ENCODE data around the gene MEGF11.

Gene MEGF11

DNA sequence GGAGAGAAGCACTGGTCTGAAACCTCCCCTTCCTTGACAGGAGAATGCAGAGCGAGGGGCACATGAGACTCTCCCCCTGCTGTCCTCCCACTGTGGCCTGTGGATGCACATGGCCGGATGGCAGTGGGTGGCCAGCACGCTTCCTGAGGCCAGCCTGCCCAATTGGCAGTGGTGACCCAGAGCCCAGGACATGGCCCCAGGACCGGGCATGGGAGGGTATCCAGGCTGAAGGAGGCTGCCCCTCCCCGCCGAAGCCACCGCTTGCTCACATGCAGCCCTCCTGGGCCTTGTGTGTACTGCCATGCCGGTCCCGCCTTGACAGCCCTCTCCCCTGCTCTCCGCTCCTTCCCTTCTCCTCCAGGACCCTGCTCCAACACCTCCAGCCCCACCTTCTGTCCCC, 100.9 kb downstream of the MEGF11 start:
- no peak for DNase-seq (ENCODE audit: low spot score)
- TF ChIP-seq, protein P1, sequence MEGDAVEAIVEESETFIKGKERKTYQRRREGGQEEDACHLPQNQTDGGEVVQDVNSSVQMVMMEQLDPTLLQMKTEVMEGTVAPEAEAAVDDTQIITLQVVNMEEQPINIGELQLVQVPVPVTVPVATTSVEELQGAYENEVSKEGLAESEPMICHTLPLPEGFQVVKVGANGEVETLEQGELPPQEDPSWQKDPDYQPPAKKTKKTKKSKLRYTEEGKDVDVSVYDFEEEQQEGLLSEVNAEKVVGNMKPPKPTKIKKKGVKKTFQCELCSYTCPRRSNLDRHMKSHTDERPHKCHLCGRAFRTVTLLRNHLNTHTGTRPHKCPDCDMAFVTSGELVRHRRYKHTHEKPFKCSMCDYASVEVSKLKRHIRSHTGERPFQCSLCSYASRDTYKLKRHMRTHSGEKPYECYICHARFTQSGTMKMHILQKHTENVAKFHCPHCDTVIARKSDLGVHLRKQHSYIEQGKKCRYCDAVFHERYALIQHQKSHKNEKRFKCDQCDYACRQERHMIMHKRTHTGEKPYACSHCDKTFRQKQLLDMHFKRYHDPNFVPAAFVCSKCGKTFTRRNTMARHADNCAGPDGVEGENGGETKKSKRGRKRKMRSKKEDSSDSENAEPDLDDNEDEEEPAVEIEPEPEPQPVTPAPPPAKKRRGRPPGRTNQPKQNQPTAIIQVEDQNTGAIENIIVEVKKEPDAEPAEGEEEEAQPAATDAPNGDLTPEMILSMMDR (IDR thresholded peaks at IDR 0.05; ENCODE audit: extremely low read depth, missing control alignments), result no peak

GRCh38 chr15:66151809-66152208, 101.7 kb downstream of the MEGF11 start:
- no peak for DNase-seq (ENCODE audit: low spot score)
- TF ChIP-seq, protein P1 (IDR thresholded peaks at IDR 0.05; ENCODE audit: extremely low read depth, missing control alignments), result no peak

DNA sequence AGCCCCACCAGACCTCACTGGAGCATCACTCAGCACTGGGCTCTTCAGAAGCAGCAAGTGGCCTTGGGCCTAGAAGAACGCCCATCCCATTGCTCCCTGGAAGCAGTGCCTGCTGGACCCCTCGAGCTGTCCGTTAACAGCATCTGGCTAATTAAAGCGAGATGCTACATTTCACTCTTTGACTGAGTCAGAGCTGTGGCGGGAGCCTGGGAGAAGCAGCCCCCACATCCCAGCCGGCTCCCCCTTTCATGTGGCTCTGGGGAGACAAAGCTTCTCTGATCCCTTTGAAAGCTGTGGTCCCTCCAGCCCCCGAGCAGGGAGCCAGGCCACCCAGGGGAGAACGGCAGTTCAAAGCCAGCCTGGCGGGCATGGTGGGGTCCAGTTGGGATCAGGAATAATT, 103.7 kb downstream of the MEGF11 start:
- no peak for DNase-seq (ENCODE audit: low spot score)
- TF ChIP-seq, protein P1 (IDR thresholded peaks at IDR 0.05; ENCODE audit: extremely low read depth, missing control alignments), result no peak

GRCh38 chr15:66148187-66148586, 105.4 kb downstream of the MEGF11 start:
- DNase-seq (ENCODE audit: low spot score), result no peak
- TF ChIP-seq, protein P1 (IDR thresholded peaks at IDR 0.05; ENCODE audit: extremely low read depth, missing control alignments), result no peak

DNA sequence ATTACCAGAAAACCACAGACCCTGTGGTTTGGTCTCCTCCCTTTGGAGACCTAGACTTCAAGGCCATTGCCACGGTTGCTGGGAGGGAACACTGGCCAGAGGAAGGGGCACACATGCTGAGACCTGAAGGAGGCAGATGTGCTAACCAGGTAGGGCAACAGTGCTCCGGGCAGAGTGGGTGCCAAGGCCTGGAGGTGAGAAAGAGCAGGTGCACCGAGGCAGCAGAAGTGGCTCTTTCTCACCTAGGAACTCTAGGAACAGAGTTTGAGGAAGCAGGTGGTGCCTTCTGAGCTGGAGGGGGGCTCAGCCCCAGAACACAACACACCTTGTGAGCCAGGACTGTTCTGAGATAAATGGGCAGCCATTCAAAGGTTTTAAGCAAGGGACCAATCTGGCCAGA, 106.1 kb downstream of the MEGF11 start:
- TF ChIP-seq, protein P1 (IDR thresholded peaks at IDR 0.05; ENCODE audit: extremely low read depth, missing control alignments), result no peak
- no peak for DNase-seq (ENCODE audit: low spot score)

DNA sequence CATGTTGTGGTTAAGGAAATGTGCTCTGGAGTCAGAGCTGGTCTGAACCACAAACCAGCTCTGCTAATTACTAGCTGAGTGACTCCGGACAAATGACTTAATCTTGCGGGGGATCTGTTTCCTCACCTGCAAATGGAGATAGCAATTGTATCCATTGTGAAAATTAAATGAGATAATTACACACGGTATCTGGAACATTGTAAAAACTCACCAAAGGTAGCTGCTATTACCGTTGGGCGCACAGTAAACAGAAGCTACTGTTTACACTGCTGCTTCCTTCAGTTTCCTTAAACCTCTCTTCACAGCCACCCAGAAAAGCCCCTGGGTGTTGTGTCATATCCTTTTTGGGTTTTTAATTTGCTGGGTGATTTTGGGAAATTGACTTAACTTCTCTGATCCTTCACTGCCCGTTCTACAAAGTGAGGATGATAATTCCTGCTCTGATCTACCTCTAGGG, 107.8 kb downstream of the MEGF11 start:
- DNase-seq (ENCODE audit: low spot score), result no peak
- TF ChIP-seq, protein P1 (IDR thresholded peaks at IDR 0.05; ENCODE audit: extremely low read depth, missing control alignments), result no peak

GRCh38 chr15:66144978-66145725, 108.4 kb downstream of the MEGF11 start:
- DNase-seq (ENCODE audit: low spot score), result no peak

More at GRCh38 chr15:66144978-66145725, 108.4 kb downstream of the MEGF11 start:
- TF ChIP-seq, protein P1 (IDR thresholded peaks at IDR 0.05; ENCODE audit: extremely low read depth, missing control alignments), result no peak

Data from GM20000 (cell line).